ENCODE data around the gene KAZN.

DNA sequence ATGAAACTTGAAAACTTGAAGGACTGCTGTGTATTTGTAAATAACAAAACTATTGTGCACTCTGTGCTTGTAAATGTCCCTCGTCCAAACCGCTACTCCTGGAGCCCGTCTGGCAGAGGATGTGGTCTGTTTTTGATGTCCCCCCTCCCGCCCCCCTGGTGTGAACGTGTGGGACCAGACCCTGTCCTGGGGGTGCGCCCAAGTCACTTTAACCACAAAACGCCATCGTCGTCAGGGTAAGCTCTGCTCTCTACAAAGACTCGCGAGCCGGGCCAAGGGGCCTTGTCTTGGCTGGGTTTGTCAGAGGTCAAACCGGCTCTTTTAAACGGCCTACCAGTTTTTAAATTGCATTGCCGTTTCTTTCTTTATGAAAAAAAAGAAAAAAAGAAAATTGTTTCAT lies 467.7 kb downstream of the KAZN start:
- TF ChIP-seq ZFP3 (CRISPR knock-in tag; IDR thresholded peaks at IDR 0.05) (no peak), TOX (CRISPR knock-in tag; IDR thresholded peaks at IDR 0.05; ENCODE audit: borderline replicate concordance) (no peak), OSR1 (CRISPR knock-in tag; IDR thresholded peaks at IDR 0.05) (no peak), RARB (CRISPR knock-in tag; IDR thresholded peaks at IDR 0.05) (no peak), CSDC2 (CRISPR knock-in tag; IDR thresholded peaks at IDR 0.05) (no peak)
- TF ChIP-seq, protein P1, sequence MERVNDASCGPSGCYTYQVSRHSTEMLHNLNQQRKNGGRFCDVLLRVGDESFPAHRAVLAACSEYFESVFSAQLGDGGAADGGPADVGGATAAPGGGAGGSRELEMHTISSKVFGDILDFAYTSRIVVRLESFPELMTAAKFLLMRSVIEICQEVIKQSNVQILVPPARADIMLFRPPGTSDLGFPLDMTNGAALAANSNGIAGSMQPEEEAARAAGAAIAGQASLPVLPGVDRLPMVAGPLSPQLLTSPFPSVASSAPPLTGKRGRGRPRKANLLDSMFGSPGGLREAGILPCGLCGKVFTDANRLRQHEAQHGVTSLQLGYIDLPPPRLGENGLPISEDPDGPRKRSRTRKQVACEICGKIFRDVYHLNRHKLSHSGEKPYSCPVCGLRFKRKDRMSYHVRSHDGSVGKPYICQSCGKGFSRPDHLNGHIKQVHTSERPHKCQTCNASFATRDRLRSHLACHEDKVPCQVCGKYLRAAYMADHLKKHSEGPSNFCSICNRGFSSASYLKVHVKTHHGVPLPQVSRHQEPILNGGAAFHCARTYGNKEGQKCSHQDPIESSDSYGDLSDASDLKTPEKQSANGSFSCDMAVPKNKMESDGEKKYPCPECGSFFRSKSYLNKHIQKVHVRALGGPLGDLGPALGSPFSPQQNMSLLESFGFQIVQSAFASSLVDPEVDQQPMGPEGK (CRISPR knock-in tag; IDR thresholded peaks at IDR 0.05; ENCODE audit: borderline replicate concordance) = no peak
- TF ChIP-seq, protein P2, sequence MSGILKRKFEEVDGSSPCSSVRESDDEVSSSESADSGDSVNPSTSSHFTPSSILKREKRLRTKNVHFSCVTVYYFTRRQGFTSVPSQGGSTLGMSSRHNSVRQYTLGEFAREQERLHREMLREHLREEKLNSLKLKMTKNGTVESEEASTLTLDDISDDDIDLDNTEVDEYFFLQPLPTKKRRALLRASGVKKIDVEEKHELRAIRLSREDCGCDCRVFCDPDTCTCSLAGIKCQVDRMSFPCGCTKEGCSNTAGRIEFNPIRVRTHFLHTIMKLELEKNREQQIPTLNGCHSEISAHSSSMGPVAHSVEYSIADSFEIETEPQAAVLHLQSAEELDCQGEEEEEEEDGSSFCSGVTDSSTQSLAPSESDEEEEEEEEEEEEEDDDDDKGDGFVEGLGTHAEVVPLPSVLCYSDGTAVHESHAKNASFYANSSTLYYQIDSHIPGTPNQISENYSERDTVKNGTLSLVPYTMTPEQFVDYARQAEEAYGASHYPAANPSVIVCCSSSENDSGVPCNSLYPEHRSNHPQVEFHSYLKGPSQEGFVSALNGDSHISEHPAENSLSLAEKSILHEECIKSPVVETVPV (CRISPR knock-in tag; IDR thresholded peaks at IDR 0.05) = no peak
